ENCODE measurements around the gene IRF9.

GRCh38 chr14:24116128-24116814, 44.8 kb upstream of the IRF9 start:
- TF ChIP-seq GATA2 (IDR thresholded peaks at IDR 0.05; ENCODE audit: low read depth, low read length), result no peak
- no peak for TF ChIP-seq GATA3 (IDR thresholded peaks at IDR 0.05; ENCODE audit: low read depth, low read length)
